NOMO-1 treated with DMSO at 0.1 percent for 48 hours (cell line): ENCODE results near the gene HPSE.
"Not testable (repeated sequence)": the region's sequence is repeated elsewhere in the genome, so short reads cannot be mapped to it uniquely, and the experiment has no call there.

ENCODE experiments used
- DNase-seq: peaks from one replicate; lab custom pipeline; 2025; ENCODE audit not compliant: unreplicated experiment; lab: John Stamatoyannopoulos, UW

The HPSE gene

GRCh38 chr4:83284193-83285054, 50.2 kb downstream of the HPSE start, which contains the start of gene COQ2:
COQ2 (minus strand) TSS chr4:83284798; CDS start chr4:83284764, 34 bp downstream.
- DNase-seq, result peak; percentile 93

- DNase-seq, result peak; percentile 19
Measured at GRCh38 chr4:83283181-83283580, 51.5 kb downstream of the HPSE start.

DNA sequence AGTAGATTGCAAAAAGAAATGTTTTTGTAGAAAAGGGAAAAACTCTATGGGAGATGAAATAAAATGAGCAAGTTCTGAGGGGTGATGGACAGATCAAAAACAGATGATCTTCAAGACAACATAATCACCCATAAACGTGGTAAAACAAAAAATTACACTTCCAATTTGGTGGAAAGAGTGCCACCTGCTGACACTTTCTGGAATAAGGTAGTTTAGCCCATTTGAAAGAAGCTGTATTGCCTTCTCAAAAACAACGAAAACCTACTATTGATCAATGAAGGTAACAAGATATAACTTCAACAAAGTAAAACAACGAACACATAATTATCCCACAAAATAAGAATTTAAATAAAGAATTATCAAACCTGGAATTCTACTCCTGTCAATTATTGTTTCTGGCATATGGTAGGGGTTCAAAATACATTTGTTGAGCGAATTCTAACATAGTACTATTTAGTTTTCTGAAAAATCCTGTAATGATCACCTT, 52.6 kb downstream of the HPSE start:
- peak; percentile 83 for DNase-seq

GRCh38 chr4:83281307-83281706, 53.3 kb downstream of the HPSE start:
- DNase-seq, result peak; percentile 49

- DNase-seq, result peak; percentile 13
Measured at GRCh38 chr4:83276299-83277040, 58.2 kb downstream of the HPSE start.

DNA sequence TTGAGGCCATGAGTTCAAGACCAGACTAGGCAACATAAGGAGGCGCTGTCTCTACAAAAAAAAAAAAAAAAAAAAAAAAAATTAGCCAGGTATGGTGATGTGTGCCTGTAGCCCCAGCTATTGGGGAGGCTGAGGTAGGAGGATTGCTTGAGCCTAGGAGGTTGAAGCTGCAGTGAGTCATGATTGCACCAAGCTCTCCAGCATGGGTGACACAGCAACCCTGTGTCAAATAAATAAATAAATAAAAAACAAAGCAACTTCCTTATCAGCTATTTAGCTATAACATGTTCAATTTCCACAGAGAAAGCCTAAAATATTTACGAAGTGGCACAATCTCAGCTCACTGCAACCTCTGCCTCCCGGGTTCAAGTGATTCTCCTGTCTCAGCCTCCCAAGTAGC, 60.7 kb downstream of the HPSE start:
- not testable (repeated sequence) for DNase-seq

GRCh38 chr4:83272900-83273299, 61.7 kb downstream of the HPSE start:
- peak; percentile 97 for DNase-seq

- DNase-seq, result peak; percentile 44
Measured at GRCh38 chr4:83269256-83269655, 65.4 kb downstream of the HPSE start.

DNA sequence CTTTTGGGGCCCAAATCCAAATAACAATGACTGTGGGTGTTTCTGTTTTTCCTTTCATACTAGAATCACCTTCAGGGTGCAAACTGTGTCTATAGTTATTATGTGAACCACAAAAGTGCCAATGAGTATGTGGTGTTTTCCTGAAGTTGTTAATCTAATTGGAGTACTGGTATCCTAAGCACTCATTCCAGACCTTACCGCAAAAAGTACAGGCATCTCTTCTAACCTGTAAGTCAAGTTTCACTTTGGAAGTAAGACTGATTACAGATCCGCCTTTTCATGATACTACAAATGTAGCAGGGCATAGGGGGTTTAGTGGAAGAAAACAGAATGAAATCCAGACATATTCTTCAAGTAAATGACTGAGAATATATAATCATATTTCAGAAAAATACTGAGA, 66.2 kb downstream of the HPSE start:
- no peak for DNase-seq

- no peak for DNase-seq
Measured at GRCh38 chr4:83267830-83268475, 66.7 kb downstream of the HPSE start.

DNA sequence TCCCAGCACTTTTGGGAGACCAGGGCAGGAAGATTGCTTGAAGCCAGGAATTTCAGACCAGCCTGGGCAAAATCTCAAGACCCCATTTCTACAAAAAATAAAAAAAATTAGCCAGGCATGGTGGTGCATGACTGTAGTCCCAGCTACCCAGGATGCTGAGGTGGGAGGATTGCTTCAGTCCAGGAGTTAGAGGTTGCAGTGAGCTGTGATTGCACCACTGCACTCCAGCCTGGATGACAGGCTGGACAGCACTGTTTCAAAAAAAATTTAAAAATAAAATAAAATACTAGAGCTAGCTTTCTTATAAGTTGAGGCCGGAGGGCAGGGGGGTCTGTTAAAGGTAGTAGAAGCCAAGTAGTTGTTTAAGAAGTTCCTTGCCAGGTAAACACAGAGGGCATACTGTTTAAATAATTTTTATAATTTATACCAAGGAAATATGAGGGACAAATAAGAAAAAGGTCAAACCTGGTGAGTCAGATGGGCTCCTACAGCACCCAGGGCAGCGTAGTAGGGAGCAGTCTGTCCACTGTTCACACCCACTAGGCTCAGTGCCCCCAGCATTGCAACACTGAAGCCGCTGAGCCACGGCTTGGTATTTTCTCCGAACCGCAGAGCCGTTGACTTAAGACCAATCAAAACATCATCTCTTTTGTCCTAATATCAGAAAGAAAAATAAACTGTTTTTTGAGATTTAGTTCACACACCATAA, 67.4 kb downstream of the HPSE start:
- DNase-seq, result peak; percentile 70

DNA sequence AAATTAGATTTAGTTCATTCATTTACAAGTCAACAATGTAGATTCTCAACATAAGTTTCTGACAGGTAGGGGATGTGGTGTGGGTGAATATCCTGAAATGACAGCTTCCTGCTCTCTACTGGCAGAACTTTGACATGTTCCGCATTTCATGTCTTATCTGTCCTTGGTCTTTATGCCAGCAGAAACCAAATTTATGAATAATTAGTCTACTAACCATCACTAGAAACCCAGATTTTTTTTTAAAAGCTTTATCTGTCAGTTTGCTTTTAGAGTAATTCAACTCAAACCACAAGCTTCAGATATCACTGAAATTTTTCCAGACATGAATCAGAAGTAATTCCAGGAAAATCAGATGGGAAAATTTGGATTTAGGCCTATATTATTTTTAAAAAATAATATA, 68.0 kb downstream of the HPSE start:
- DNase-seq, result peak; percentile 77

DNA sequence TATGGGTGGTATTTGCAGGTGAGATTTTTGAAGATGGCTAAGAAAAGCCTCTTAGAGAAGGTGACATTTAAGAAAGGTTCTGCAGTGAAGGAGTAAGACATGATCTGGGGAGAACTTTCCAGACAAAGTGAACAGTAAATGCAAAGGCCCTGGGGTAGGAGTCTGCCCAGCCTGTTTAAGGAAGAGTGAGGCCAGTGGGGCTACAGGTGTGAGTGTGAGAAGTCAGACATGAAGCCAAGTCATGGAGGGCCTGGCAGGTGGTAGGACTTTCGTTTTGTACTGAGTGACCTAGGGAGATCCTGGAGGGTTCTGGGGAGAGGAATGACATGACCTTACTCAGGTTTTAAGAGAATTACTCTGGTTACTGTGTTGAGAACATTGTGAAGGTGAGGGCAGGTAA, 71.5 kb downstream of the HPSE start:
- no peak for DNase-seq

DNA sequence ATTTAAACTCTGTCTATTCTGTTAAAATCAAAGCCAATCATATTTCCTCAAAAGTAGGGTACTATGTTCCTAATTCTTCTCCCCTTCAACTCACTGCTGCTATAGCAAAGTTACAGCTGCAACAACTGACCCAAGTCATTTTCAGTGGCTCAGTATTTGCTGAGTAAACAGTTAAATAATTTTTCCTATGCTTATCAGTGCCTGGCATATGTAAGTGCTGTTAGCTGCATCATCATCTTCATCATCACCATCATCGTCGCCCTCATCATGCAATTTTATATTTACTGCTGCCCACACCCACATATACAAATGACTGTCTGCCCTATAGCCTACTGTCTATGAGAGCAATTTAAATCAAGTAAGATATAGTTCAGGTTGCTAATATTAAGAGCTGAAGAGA, 72.0 kb downstream of the HPSE start:
- no peak for DNase-seq

DNA sequence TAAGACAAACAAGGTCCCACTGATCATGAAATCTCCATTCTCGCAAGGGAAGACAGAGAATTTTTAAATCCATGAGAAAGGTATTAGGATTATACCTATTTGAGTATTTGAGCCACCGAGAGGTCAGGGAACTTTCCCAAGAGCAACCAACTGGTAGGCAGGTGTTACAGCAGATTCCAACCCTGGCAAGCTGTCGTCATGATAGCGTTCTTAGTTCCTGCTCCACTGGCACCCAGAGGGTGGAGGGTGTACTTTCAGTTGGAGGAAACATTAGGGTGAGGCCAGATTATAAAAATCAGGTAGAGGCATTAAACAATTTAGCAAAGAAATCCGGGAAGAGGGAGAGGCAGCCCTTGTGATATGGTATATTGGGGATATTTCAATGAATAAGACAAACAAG, 73.3 kb downstream of the HPSE start:
- DNase-seq, result no peak

GRCh38 chr4:83259586-83259985, 75.1 kb downstream of the HPSE start:
- no peak for DNase-seq

DNA sequence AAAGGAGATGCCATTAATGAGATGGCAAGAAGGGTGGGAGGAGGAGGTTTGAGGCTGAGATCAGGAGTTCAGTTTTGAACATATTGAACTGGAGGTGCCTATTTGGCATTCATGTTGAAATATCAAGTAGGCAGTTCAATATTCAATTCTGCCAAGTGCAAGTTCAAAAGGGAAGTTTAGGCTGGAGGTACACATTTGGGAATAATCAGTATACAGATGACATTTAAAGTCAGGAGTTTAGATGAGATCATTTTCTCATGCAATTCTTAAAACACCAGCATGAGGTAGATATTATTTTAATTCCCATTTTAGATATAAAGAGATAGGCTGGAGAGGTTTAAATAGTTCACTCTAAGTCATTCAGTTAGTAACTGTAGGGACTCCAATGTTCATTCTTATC, 76.2 kb downstream of the HPSE start:
- no peak for DNase-seq

GRCh38 chr4:83257811-83258210, 76.8 kb downstream of the HPSE start:
- no peak for DNase-seq

DNA sequence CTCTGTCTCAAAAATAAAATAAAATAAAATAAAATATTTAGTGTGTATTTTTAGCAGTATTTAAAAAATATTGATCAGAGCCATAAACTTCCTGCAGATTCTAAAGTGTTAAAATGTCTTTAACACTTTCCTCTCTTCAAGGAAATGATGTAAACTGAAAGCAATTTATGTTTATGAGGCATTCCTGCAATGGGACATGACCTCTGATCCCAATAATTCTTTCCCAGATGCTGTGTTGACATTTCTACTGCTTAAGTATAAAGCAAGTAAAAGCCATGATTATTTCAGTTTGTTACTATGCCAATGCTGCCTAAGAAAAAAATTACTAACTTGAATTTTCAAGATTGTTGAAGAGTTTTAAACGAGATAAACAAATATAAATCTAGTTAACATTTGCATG, 79.1 kb downstream of the HPSE start:
- no peak for DNase-seq

DNA sequence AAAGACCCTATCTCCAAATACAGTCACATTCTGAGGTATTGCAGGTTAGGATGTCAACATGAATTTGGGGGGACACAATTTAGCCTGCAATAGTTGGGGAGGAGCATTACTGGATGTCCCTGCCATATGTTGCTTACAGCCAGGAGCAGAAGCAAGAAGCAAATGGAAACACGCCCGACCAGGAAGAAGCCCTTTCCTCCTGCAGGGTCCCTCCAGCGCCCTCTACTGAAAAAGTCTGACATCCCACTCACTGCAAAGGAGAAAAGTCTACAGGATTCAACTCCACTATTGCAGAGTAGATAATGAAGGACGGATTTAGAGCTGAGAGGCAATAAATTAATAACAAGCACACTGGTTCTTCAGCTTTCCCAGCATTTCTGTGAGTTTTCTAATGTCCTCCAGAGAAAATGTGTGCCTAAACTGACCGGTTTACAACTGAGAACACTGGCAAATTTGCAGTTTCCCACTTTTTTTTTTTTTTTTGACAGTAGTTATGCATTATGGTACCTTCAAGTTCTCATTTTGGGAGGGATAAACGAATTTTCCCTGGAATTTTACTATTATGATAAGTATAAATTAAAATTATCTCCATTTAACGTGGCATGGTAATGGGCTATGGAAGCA, 81.8 kb downstream of the HPSE start:
- DNase-seq, result peak; percentile 91
